Left ventricle myocardium inferior (tissue), 1 donor: ENCODE measurements around the gene GFRA1. TPM values are rescaled to one million over a fixed set of nuclear protein-coding genes. Genes with fewer than 3 reads are reported as not detected.

Experiments used
- DNase-seq: peaks from one replicate; pipeline ENCODE4 v3.0.0-alpha.2; 2020
- H3K27ac ChIP-seq: fragments of 200-600 bp; replicated peaks from 2 replicates; pipeline ENCODE4 v1.8.0; 2021
- H3K27me3 ChIP-seq: fragments of 200-600 bp; 2 replicates; pipeline ENCODE4 v1.8.0; 2021; ENCODE audit warnings: low read depth
- H3K36me3 ChIP-seq: fragments of 200-600 bp; 2 replicates; pipeline ENCODE4 v1.8.0; 2021
- H3K4me1 ChIP-seq: fragments of 200-600 bp; 2 replicates; pipeline ENCODE4 v1.8.0; 2021
- H3K4me3 ChIP-seq: fragments of 200-600 bp; 2 replicates; pipeline ENCODE4 v1.8.0; 2021; ENCODE audit warnings: mild to moderate bottlenecking, moderate library complexity
- H3K9me3 ChIP-seq: fragments of 200-600 bp; replicated peaks from 2 replicates; pipeline ENCODE4 v1.8.0; 2021
- intact Hi-C: fragments of 100-400 bp; cut with micrococcal nuclease; formaldehyde crosslinking; loops from one replicate; pipeline ENCODE4 v1.11.0; 2022
- total RNA-seq: library from RNA; stranded (reverse); fragmentation: NEBNext Ultra II Directional; extraction: Animal tissue kit (Norgen Biotek cat#: 25700); gene quantifications from one replicate; pipeline ENCODE4 v1.2.1, GENCODE V29; 2021
- TF ChIP-seq, protein P1 (sequence below): fragments of 200-600 bp; IDR thresholded peaks from 2 replicates; pipeline ENCODE4 v1.8.0; 2021; ENCODE audit warnings: antibody characterized with exemption, mild to moderate bottlenecking, borderline replicate concordance
- donor health status: DM: no; HTN: yes; CAD: no; lungs with severe emphysema.

GFRA1 gene
- total RNA-seq, 1 donor from 2014 or later = 5.1 TPM

DNA sequence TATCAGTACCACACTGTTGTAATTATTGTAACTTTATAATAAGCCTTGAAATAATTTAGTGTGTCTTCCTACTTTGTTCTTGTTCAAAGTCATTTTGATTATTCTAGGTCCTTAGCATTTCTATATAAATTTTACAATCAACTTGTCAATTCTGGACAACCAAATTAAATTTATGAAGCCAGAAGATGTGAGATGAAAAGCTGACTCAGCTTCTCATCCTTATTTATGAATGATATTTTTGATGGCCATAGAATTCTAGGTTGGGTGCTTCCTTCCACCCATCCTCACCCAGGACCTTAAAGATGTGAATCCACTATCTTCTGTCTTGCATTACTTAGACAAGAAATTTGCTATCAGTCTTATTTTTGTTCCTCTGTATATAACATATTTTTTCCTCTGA, 261.1 kb downstream of the GFRA1 start:
- TF ChIP-seq, protein P1, sequence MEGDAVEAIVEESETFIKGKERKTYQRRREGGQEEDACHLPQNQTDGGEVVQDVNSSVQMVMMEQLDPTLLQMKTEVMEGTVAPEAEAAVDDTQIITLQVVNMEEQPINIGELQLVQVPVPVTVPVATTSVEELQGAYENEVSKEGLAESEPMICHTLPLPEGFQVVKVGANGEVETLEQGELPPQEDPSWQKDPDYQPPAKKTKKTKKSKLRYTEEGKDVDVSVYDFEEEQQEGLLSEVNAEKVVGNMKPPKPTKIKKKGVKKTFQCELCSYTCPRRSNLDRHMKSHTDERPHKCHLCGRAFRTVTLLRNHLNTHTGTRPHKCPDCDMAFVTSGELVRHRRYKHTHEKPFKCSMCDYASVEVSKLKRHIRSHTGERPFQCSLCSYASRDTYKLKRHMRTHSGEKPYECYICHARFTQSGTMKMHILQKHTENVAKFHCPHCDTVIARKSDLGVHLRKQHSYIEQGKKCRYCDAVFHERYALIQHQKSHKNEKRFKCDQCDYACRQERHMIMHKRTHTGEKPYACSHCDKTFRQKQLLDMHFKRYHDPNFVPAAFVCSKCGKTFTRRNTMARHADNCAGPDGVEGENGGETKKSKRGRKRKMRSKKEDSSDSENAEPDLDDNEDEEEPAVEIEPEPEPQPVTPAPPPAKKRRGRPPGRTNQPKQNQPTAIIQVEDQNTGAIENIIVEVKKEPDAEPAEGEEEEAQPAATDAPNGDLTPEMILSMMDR = no peak
- no peaks in the 10 kb centered on the region for H3K36me3 ChIP-seq
- H3K4me3 ChIP-seq = no peak overlapping the region
- intact Hi-C loops = no loop called here
- peaks cover 33% of the 10 kb centered on the region for H3K9me3 ChIP-seq
- no peaks in the 10 kb centered on the region for H3K27me3 ChIP-seq
- H3K27ac ChIP-seq = no peak overlapping the region
- peaks cover 10% of the 10 kb centered on the region for H3K4me1 ChIP-seq
- DNase-seq = no peak

DNA sequence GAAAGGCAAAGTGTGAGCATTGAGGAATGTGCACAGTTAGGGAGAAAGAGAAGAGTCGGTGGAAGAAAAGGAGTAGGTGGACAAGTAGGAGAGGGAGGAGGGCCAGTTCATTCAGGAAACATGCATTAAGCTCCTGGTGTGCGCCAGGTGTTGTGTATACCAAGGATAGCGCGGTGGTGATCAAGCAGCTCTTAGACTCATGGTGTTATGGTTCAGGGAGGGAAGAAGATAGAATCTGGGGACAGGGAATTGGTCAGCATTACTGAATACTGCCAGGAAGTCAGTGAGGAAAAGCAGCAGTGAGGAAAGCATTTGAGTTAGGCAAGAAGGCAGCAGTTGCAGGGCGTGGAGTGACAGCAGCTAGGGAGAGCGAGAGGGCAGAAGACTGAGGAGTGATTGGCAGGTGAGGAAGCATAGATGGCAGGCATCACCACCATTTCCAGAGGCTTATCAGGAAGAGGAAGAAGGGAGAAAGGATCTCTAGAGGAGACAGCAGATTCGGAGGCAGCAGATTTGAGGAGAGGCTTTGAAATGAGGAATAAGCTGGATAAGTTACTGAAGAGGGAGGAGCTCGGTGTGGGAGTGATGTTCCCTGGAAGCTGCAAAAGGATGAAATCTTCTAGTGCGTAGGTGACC, 265.6 kb downstream of the GFRA1 start:
- Histone ChIP-seq H3K27me3 (peaks cover 3% of the 10 kb centered on the region), H3K9me3 (peaks cover 25% of the 10 kb centered on the region), H3K4me1 (no peaks in the 10 kb centered on the region), H3K4me3 (no peak overlapping the region), H3K27ac (no peak overlapping the region), H3K36me3 (no peaks in the 10 kb centered on the region)
- DNase-seq = no peak
- intact Hi-C loops = no loop called here
- TF ChIP-seq, protein P1 = no peak

Other genes with a start within 250 kb of the GFRA1 start
- not detected for gene CCDC172, start 51.2 kb upstream of the GFRA1 start, total RNA-seq
- not detected for gene PNLIPRP3, start 154.6 kb upstream of the GFRA1 start, total RNA-seq